ENCODE measurements around the gene ELP1.

The ELP1 gene

GRCh38 chr9:108880738-108881316 lies 53.1 kb downstream of the ELP1 start:
- no peak for DNase-seq

GRCh38 chr9:108877524-108877923 lies 56.4 kb downstream of the ELP1 start:
- no peak for DNase-seq

- no peak for DNase-seq
Measured at GRCh38 chr9:108876425-108876824, 57.5 kb downstream of the ELP1 start.

GRCh38 chr9:108874058-108874788 lies 59.7 kb downstream of the ELP1 start:
- DNase-seq: no peak

- DNase-seq: no peak
Measured at GRCh38 chr9:108869092-108869725, 64.7 kb downstream of the ELP1 start.

GRCh38 chr9:108867829-108868228 lies 66.1 kb downstream of the ELP1 start:
- DNase-seq: no peak

- DNase-seq: no peak
Measured at GRCh38 chr9:108867116-108867515, 66.8 kb downstream of the ELP1 start.

- DNase-seq: no peak
Measured at GRCh38 chr9:108866001-108866420, 67.9 kb downstream of the ELP1 start.

GRCh38 chr9:108865037-108865436 lies 68.9 kb downstream of the ELP1 start:
- no peak for DNase-seq

GRCh38 chr9:108864446-108864845 lies 69.5 kb downstream of the ELP1 start:
- no peak for DNase-seq

- DNase-seq: no peak
Measured at GRCh38 chr9:108863891-108864290, 70.0 kb downstream of the ELP1 start.

- no peak for DNase-seq
Measured at GRCh38 chr9:108861997-108862396, 71.9 kb downstream of the ELP1 start, which contains the start of gene ACTL7A. Gene ACTL7A, plus strand, starts transcription at chr9:108862266. Its CDS starts 57 bp downstream, at chr9:108862323.

GRCh38 chr9:108861464-108861863 lies 72.5 kb downstream of the ELP1 start:
- no peak for DNase-seq

- no peak for DNase-seq
Measured at GRCh38 chr9:108860764-108861163, 73.2 kb downstream of the ELP1 start.

GRCh38 chr9:108860354-108860753 lies 73.6 kb downstream of the ELP1 start:
- DNase-seq: peak in 1 of 2 experiments; percentile 9

GRCh38 chr9:108859459-108860114 lies 74.3 kb downstream of the ELP1 start:
- no peak for DNase-seq

GRCh38 chr9:108857572-108857971 lies 76.4 kb downstream of the ELP1 start:
- DNase-seq: no peak

- DNase-seq: no peak
Measured at GRCh38 chr9:108855888-108856287, 78.0 kb downstream of the ELP1 start, which contains the start of gene ACTL7B. Gene ACTL7B, minus strand, starts transcription at chr9:108855986. Its CDS starts 56 bp downstream, at chr9:108855930.

- DNase-seq: no peak
Measured at GRCh38 chr9:108855529-108855886, 78.4 kb downstream of the ELP1 start.

GRCh38 chr9:108854641-108855528 lies 79.0 kb downstream of the ELP1 start:
- no peak for DNase-seq

- DNase-seq: no peak
Measured at GRCh38 chr9:108854094-108854493, 79.8 kb downstream of the ELP1 start.

GRCh38 chr9:108852079-108852478 lies 81.8 kb downstream of the ELP1 start:
- no peak for DNase-seq
